IMR-90 (cell line): ENCODE measurements around the gene CDC42EP3.

ENCODE experiments used
- ELK1 ChIP-seq: fragments of 150-350 bp; IDR thresholded peaks from 2 replicates; pipeline ENCODE4 v1.6.1; 2016; ENCODE audit warnings: low read depth, mild to moderate bottlenecking, low read length, moderate library complexity, borderline replicate concordance
- RAD21 ChIP-seq: IDR thresholded peaks from 2 replicates; pipeline ENCODE4 v1.6.1; 2012; ENCODE audit warnings: low read length, improper control_type of control experiment
- TF ChIP-seq, protein P1 (sequence below): conservative IDR thresholded peaks from 2 replicates; pipeline ENCODE4 v1.5.1; 2012; ENCODE audit warnings: mild to moderate bottlenecking, low read depth, low read length, improper control_type of control experiment

DNA sequence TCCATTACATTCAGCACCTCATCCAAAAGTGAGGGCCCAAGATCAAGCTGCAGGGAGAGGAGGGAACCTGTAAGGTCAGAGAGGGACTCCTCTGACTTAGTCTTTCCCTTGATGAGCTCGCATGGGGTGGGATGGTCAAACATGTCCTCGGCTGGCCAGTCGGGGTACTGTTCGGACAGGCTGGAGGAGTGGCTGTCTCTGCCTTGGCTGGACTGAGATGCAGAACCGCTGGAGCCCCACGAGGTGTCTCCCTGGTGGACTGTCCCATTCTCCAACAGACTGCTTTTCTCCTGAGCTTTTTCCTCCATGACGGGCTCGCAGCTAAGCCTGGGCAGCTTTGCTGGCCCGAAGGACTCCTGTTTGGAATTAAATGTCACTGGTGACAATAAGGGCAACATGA lies 25.6 kb downstream of the CDC42EP3 start:
- no peak for TF ChIP-seq ELK1
- TF ChIP-seq RAD21: no peak
- TF ChIP-seq, protein P1, sequence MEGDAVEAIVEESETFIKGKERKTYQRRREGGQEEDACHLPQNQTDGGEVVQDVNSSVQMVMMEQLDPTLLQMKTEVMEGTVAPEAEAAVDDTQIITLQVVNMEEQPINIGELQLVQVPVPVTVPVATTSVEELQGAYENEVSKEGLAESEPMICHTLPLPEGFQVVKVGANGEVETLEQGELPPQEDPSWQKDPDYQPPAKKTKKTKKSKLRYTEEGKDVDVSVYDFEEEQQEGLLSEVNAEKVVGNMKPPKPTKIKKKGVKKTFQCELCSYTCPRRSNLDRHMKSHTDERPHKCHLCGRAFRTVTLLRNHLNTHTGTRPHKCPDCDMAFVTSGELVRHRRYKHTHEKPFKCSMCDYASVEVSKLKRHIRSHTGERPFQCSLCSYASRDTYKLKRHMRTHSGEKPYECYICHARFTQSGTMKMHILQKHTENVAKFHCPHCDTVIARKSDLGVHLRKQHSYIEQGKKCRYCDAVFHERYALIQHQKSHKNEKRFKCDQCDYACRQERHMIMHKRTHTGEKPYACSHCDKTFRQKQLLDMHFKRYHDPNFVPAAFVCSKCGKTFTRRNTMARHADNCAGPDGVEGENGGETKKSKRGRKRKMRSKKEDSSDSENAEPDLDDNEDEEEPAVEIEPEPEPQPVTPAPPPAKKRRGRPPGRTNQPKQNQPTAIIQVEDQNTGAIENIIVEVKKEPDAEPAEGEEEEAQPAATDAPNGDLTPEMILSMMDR: no peak
